Measurements from ENCODE around the gene PTMS.

DNA sequence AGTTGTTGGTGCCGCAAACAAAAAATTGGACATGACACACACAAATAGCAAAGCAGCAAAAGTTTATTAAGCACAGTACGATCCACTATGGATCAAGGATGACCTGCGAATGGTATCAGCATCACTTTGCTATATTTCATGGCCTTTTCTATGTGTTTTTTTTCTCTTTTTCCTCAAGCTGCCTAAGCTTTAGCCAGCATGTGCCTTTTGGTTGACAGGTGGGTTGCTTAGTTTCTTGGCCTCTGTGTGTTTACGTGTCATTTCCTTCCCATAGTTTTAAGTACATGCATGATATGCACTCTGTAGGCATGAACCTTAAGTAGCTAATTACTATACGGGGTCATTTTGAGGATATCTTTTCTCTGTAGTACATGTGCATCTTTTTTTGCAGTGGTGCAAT, 33.0 kb downstream of the PTMS start:
- no peak for TF ChIP-seq ELF4 (CRISPR knock-in tag; IDR thresholded peaks at IDR 0.05; ENCODE audit: borderline replicate concordance)
- TF ChIP-seq POLR2AphosphoS5 (IDR thresholded peaks at IDR 0.05; ENCODE audit: low read depth, low read length): no peak
- no peak for TF ChIP-seq NFE2L2 (IDR thresholded peaks at IDR 0.05; ENCODE audit: low read length)
- no peak for TF ChIP-seq FUBP1 (CRISPR knock-in tag; IDR thresholded peaks at IDR 0.05; ENCODE audit: borderline replicate concordance)
- TF ChIP-seq, protein P1, sequence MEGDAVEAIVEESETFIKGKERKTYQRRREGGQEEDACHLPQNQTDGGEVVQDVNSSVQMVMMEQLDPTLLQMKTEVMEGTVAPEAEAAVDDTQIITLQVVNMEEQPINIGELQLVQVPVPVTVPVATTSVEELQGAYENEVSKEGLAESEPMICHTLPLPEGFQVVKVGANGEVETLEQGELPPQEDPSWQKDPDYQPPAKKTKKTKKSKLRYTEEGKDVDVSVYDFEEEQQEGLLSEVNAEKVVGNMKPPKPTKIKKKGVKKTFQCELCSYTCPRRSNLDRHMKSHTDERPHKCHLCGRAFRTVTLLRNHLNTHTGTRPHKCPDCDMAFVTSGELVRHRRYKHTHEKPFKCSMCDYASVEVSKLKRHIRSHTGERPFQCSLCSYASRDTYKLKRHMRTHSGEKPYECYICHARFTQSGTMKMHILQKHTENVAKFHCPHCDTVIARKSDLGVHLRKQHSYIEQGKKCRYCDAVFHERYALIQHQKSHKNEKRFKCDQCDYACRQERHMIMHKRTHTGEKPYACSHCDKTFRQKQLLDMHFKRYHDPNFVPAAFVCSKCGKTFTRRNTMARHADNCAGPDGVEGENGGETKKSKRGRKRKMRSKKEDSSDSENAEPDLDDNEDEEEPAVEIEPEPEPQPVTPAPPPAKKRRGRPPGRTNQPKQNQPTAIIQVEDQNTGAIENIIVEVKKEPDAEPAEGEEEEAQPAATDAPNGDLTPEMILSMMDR (CRISPR knock-in tag; IDR thresholded peaks at IDR 0.05): no peak
- TF ChIP-seq, protein P2, sequence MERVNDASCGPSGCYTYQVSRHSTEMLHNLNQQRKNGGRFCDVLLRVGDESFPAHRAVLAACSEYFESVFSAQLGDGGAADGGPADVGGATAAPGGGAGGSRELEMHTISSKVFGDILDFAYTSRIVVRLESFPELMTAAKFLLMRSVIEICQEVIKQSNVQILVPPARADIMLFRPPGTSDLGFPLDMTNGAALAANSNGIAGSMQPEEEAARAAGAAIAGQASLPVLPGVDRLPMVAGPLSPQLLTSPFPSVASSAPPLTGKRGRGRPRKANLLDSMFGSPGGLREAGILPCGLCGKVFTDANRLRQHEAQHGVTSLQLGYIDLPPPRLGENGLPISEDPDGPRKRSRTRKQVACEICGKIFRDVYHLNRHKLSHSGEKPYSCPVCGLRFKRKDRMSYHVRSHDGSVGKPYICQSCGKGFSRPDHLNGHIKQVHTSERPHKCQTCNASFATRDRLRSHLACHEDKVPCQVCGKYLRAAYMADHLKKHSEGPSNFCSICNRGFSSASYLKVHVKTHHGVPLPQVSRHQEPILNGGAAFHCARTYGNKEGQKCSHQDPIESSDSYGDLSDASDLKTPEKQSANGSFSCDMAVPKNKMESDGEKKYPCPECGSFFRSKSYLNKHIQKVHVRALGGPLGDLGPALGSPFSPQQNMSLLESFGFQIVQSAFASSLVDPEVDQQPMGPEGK (CRISPR knock-in tag; IDR thresholded peaks at IDR 0.05): no peak
- TF ChIP-seq, protein P3, sequence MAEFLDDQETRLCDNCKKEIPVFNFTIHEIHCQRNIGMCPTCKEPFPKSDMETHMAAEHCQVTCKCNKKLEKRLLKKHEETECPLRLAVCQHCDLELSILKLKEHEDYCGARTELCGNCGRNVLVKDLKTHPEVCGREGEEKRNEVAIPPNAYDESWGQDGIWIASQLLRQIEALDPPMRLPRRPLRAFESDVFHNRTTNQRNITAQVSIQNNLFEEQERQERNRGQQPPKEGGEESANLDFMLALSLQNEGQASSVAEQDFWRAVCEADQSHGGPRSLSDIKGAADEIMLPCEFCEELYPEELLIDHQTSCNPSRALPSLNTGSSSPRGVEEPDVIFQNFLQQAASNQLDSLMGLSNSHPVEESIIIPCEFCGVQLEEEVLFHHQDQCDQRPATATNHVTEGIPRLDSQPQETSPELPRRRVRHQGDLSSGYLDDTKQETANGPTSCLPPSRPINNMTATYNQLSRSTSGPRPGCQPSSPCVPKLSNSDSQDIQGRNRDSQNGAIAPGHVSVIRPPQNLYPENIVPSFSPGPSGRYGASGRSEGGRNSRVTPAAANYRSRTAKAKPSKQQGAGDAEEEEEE (CRISPR knock-in tag; IDR thresholded peaks at IDR 0.05; ENCODE audit: borderline replicate concordance): no peak
- TF ChIP-seq ZFP36 (IDR thresholded peaks at IDR 0.05; ENCODE audit: borderline replicate concordance, low read depth, low read length, partially characterized antibody): no peak
- no peak for TF ChIP-seq HOXA7 (CRISPR knock-in tag; IDR thresholded peaks at IDR 0.05)

Measured in HepG2 (cell line).